Astrocyte of the spinal cord (primary cell): ENCODE results near the gene RPTOR.

ENCODE experiments used
- DNase-seq: peaks from one replicate; pipeline ENCODE4 v3.0.0; 2011; ENCODE audit warnings: low read depth, low spot score
- H3K4me3 ChIP-seq: 2 replicates; pipeline ENCODE4 v1.5.1; 2011; ENCODE audit warnings: low read depth, mild to moderate bottlenecking, low read length, moderate library complexity
- in situ Hi-C: cut with HindIII; loops from 2 replicates; pipeline ENCODE4 v1.10.0; 2017; ENCODE audit warnings: low sequenced_read_pairs
- TF ChIP-seq, protein P1 (sequence below): IDR thresholded peaks from 2 replicates; pipeline ENCODE4 v1.5.1; 2012; ENCODE audit warnings: low read depth, mild to moderate bottlenecking, low read length, inconsistent platforms

Gene RPTOR

DNA sequence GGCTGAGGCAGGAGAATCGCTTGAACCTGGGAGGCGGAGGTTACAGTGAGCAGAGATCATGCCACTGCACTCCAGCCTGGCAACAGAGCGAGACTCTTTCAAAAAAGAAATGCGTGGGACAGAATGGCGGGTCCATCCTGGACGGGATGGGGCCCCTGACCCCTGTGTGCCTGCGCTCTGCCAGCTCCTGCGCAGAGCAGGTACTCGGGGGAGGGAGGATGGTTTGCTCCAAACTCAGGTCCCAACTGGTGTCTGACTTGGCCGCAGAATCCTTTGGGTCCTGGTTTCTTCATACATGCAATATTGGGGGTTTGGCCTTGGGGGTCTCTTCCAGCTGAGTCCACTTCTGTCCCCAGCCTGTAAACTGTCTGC, 457.4 kb downstream of the RPTOR start:
- in situ Hi-C loops = no loop called here
- TF ChIP-seq, protein P1, sequence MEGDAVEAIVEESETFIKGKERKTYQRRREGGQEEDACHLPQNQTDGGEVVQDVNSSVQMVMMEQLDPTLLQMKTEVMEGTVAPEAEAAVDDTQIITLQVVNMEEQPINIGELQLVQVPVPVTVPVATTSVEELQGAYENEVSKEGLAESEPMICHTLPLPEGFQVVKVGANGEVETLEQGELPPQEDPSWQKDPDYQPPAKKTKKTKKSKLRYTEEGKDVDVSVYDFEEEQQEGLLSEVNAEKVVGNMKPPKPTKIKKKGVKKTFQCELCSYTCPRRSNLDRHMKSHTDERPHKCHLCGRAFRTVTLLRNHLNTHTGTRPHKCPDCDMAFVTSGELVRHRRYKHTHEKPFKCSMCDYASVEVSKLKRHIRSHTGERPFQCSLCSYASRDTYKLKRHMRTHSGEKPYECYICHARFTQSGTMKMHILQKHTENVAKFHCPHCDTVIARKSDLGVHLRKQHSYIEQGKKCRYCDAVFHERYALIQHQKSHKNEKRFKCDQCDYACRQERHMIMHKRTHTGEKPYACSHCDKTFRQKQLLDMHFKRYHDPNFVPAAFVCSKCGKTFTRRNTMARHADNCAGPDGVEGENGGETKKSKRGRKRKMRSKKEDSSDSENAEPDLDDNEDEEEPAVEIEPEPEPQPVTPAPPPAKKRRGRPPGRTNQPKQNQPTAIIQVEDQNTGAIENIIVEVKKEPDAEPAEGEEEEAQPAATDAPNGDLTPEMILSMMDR = no peak
- no peak overlapping the region for H3K4me3 ChIP-seq
- DNase-seq = no peak

DNA sequence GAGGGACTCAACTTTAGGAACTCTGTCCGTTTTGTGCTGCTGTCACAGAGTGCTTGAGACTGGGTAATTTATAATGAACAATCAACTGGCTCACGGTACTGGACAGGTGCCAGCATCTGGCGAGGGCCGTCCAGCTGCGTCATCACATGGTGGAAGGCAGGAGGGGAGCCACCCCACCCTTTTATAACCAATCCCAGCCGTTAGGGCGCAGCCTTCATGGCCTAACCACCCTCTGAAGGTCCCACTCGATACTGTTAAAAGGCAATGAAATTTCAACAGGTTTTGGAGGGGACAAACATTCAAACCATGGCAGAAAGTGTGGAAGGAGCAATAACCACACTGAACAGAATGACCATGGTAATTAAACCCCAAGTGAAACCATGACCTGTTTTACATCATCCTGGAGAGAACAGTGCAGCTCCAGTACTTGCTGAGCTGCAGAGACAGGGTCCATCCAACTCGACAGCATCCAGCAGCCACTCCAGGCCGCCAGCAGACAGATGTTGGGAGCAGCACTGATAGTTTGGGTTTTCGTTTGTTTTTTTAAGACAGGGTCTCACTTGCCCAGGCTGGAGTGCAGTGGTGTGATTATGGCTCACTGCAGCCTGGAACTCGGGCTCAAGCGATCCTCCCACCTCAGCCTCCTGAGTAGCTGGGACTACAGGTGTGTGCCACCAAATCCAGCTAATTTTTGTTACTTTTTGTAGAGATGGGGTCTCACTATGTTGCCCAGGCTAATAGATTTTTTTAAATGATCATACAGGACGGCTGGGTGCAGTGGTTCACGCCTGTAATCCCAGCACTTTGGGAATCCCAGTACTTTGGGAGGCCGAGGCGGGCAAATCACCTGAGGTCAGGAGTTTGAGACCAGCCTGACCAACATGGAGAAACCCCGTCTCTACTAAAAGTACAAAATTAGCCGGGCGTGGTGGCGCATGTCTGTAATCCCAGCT, 458.0 kb downstream of the RPTOR start:
- TF ChIP-seq, protein P1 = no peak
- in situ Hi-C loops = no loop called here
- DNase-seq = peak; percentile 56
- no peak overlapping the region for H3K4me3 ChIP-seq

GRCh38 chr17:81003711-81004475, 459.3 kb downstream of the RPTOR start:
- DNase-seq = no peak

DNA sequence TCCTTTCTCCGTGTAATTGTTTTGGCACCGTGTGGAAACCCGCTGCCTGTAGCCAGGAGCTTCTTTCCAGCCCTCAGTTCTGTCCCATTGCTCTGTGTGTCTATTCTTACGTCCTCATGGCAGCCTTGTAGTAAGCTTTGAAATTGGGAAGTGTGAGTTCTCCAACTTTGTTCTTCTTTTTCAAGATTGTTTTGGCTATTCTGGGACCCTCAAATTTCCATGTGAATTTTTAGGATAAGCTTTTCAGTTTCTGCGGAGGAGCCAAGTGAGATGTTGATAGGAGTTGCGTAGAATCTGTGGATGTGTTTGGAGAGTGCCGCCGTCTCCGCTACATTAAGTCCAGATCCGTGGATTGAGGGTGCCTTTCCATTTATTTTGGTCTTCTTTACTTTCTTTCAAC, 462.3 kb downstream of the RPTOR start:
- TF ChIP-seq, protein P1 = no peak
- H3K4me3 ChIP-seq = no peak overlapping the region
- in situ Hi-C loops = no loop called here
- no peak for DNase-seq

More at GRCh38 chr17:81003711-81004475, 459.3 kb downstream of the RPTOR start:
- in situ Hi-C loops = no loop called here
- peak overlapping the region; percentile 22 for H3K4me3 ChIP-seq
- TF ChIP-seq, protein P1 = no peak

DNA sequence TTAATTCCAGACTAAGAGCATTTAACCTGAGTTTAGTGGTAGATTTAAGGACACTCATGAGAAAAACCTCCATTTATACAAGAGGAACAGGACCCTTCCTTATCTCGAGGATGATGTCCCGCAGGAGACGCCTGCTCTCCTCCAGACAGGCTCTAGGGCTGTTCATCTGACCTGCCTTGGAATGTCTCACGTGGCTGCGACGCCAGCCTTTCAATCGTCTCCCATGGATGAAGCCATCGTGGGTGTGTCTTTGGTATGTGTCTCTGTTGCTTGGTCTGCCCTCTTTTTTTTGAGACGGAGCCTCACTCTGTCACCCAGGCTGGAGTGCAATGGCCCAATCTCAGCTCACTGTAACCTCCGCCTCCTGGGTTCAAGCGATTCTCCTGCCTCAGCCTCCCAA, 463.5 kb downstream of the RPTOR start:
- no peak overlapping the region for H3K4me3 ChIP-seq
- in situ Hi-C loops = no loop called here
- TF ChIP-seq, protein P1 = no peak
- DNase-seq = no peak

DNA sequence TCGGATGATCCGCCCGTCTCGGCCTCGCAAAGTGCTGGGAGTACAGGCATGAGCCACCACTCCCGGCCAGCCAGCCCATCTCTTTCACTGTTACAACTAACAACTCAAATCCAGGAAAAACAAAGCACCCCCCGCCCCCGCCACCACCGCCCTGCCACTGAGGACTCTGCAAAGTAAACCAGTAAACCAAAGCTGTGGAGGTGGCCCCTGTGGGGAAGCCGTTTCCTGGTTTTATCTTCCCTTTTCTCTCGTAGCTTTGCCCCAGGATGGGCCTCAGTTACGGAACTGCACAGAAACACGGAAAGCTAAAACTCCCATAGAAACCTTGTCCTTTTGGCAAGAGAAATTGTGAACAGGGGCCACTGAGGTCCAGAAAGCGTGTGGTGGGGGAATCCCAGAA, 464.5 kb downstream of the RPTOR start:
- in situ Hi-C loops = no loop called here
- H3K4me3 ChIP-seq = no peak overlapping the region
- DNase-seq = no peak
- TF ChIP-seq, protein P1 = no peak
